Prostate gland (tissue), 2 donors: ENCODE data around the gene CAMKK1.

ENCODE experiments used
- CTCF ChIP-seq, 4 experiments: fragments of 200-600 bp in 2 of 4; fragments of 450-650 bp in 2 of 4; sonication (generic) in 2 of 4; IDR thresholded peaks; 1 replicate in 3 of 4; 2 replicates in 1 of 4; pipeline ENCODE4 v1.5.1; 2016 to 2019; ENCODE audit warnings: antibody characterized with exemption in 4 of 4, mild to moderate bottlenecking in 2 of 4, moderate library complexity in 2 of 4
- POLR2AphosphoS5 ChIP-seq: sonication (generic); formaldehyde crosslinking; IDR thresholded peaks from one replicate; pipeline ENCODE4 v1.6.1; 2017; ENCODE audit warnings: antibody characterized with exemption

- TF ChIP-seq CTCF (IDR thresholded peaks at IDR 0.05) (no peak), POLR2AphosphoS5 (no peak)
Observed at GRCh38 chr17:3887804-3888203, 5.0 kb downstream of the CAMKK1 start.
